ENCODE data around the gene C19orf33.
"Not testable (repeated sequence)": the region's sequence is repeated elsewhere in the genome, so short reads cannot be mapped to it uniquely, and the experiment has no call there.

The C19orf33 gene

DNA sequence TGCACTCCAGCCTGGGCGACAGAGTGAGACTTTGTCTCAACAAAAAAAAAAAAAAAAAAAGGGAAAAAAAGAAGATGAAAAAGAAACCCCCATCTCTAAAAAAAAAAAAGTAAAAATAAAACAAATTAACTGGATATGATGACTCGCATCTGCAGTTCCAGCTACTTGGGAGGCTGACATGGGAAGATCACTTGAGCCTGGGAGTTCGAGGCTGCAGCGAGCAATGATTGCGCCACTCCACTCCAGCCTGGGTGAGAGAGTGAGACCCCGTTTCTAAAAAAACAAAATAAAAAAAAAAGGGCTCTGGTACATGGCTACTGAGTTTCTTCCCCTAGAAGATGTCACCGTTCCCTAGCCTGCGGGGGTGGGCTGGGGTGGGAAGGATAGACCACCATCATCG, 29.2 kb downstream of the C19orf33 start:
- H3K27ac ChIP-seq (replicated peaks): no peak overlapping the region
- no peak for TF ChIP-seq POLR2AphosphoS5 (IDR thresholded peaks at IDR 0.05; ENCODE audit: low read depth)
- no peak for TF ChIP-seq GABPA (IDR thresholded peaks at IDR 0.05; ENCODE audit: low read depth)
- no peak for TF ChIP-seq REST (IDR thresholded peaks at IDR 0.05; ENCODE audit: insufficient replicate concordance, low read depth)
- TF ChIP-seq SPI1 (IDR thresholded peaks at IDR 0.05; ENCODE audit: borderline replicate concordance, low read depth): no peak
- TF ChIP-seq, protein P1, sequence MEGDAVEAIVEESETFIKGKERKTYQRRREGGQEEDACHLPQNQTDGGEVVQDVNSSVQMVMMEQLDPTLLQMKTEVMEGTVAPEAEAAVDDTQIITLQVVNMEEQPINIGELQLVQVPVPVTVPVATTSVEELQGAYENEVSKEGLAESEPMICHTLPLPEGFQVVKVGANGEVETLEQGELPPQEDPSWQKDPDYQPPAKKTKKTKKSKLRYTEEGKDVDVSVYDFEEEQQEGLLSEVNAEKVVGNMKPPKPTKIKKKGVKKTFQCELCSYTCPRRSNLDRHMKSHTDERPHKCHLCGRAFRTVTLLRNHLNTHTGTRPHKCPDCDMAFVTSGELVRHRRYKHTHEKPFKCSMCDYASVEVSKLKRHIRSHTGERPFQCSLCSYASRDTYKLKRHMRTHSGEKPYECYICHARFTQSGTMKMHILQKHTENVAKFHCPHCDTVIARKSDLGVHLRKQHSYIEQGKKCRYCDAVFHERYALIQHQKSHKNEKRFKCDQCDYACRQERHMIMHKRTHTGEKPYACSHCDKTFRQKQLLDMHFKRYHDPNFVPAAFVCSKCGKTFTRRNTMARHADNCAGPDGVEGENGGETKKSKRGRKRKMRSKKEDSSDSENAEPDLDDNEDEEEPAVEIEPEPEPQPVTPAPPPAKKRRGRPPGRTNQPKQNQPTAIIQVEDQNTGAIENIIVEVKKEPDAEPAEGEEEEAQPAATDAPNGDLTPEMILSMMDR (IDR thresholded peaks at IDR 0.05; ENCODE audit: insufficient read depth, low read length): no peak
- H3K27me3 ChIP-seq (ENCODE audit: insufficient read depth, poor library complexity, severe bottlenecking): no peaks in the 10 kb centered on the region
- no peak overlapping the region for H3K4me3 ChIP-seq (replicated peaks; ENCODE audit: insufficient read depth, low read length)
- no peak for DNase-seq (ENCODE audit: low read depth in 1 of 2, low spot score in 1 of 2)

DNA sequence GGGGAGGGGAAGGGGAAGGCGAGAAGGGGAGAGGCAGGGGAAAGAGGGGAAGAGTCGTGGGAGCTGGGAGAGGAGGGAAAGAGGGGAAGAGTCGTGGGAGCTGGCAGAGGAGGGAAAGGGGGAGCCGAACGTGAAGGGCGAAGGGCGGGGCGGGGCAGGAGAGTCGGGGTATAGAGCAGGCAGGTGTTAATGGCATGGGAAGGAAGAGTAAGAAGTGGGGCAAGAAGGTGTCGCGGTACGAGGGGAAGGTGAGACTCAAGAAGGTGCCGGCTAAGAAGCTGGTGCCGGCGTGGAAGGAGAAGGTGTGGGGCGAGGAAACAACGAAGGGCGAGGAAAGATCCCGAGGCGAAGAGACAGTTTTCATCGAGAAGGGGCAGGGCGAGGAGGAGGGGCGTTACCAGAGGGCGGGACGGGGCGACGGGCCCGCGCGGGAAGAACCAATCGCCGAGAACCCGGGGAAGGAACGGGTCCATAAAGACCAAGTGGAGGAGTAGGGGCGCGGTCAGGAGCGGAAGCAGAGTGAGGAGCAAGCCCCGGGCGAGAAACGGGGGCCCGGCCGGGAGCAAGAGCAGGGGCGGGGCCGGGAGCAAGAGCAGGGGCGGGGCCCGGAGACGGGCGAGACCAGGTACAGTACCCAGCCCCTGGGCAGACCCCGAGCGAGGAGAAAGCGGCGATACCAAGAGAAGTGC, 32.0 kb downstream of the C19orf33 start:
- peak; percentile 90 to 98 for DNase-seq (ENCODE audit: low read depth in 1 of 2, low spot score in 1 of 2)
- Histone ChIP-seq H3K4me3 (replicated peaks; ENCODE audit: insufficient read depth, low read length) (peak overlapping the region; percentile 87), H3K27ac (replicated peaks) (peak overlapping the region; percentile 84), H3K27me3 (ENCODE audit: insufficient read depth, poor library complexity, severe bottlenecking) (no peaks in the 10 kb centered on the region)
- TF ChIP-seq POLR2AphosphoS5 (IDR thresholded peaks at IDR 0.05; ENCODE audit: low read depth) (no peak), SPI1 (IDR thresholded peaks at IDR 0.05; ENCODE audit: borderline replicate concordance, low read depth) (peak; percentile 40; the same call in 1 of the 2 replicates)

DNA sequence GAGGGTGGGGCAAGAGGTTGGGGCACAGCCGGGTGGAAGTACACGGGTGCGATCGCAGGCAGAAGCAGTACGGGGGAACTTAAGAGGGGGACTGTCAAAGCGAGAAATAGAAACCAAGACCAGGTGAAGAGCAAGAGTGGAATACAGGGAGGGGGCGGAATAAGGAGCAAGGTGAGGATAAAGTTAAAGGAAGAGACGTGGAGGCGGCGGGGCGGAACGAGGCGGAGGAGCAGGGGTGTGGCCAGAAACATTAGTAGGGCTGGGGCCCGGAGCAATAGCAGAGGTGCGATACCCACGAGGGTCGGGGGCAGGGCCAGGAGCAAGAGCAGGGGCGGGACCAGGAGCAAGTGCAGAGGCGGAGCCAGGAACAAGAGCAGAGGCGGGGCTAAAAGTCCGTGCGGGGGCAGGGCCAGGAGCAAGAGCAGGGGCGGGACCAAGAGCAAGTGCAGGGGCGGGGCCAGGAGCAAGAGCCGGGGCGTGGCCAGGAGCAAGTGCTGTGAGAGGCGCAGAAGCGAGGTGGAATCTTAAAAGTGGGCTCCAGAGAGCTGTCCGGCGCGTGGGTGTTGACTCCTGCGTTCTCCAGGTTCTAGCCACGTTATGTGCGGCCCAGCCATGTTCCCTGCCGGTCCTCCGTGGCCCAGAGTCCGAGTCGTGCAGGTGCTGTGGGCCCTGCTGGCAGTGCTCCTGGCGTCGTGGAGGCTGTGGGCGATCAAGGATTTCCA, 32.7 kb downstream of the C19orf33 start:
- peak; percentile 95 to 97 for DNase-seq (ENCODE audit: low read depth in 1 of 2, low spot score in 1 of 2)
- TF ChIP-seq REST (IDR thresholded peaks at IDR 0.05; ENCODE audit: insufficient replicate concordance, low read depth) (no peak), POLR2AphosphoS5 (IDR thresholded peaks at IDR 0.05; ENCODE audit: low read depth) (no peak), SPI1 (IDR thresholded peaks at IDR 0.05; ENCODE audit: borderline replicate concordance, low read depth) (no peak), GABPA (IDR thresholded peaks at IDR 0.05; ENCODE audit: low read depth) (no peak)
- TF ChIP-seq, protein P1 (IDR thresholded peaks at IDR 0.05; ENCODE audit: insufficient read depth, low read length): no peak
- no peaks in the 10 kb centered on the region for H3K27me3 ChIP-seq (ENCODE audit: insufficient read depth, poor library complexity, severe bottlenecking)
- H3K4me3 ChIP-seq (replicated peaks; ENCODE audit: insufficient read depth, low read length): peak overlapping the region; percentile 87
- peak overlapping the region; percentile 84 for H3K27ac ChIP-seq (replicated peaks)

GRCh38 chr19:38337360-38337653, 33.3 kb downstream of the C19orf33 start:
- Histone ChIP-seq H3K27me3 (ENCODE audit: insufficient read depth, poor library complexity, severe bottlenecking) (no peaks in the 10 kb centered on the region), H3K4me3 (replicated peaks; ENCODE audit: insufficient read depth, low read length) (peak overlapping the region; percentile 87), H3K27ac (replicated peaks) (no peak overlapping the region)
- no peak for DNase-seq (ENCODE audit: low read depth in 1 of 2, low spot score in 1 of 2)
- no peak for TF ChIP-seq REST (IDR thresholded peaks at IDR 0.05; ENCODE audit: insufficient replicate concordance, low read depth)

DNA sequence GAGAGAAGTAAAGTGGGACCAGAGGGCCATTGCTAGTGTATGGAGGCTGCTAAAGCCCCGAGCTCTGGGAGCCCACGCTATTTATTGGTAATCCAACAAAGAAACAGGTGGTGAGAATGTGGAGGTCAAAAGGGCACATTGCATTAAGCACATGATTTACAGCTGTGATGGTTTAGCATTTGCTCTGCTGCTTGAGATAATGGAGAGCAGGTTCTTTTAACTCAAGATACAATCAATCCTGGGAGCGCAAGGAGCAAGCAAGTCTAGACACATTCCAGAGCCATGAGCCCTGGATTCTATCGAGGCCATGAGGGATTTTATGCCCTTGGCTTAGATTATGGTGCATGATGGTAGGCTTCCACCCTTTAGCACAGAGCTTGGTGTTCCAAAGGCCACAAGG, 35.0 kb downstream of the C19orf33 start:
- DNase-seq (ENCODE audit: low read depth in 1 of 2, low spot score in 1 of 2); H3K4me3 ChIP-seq (replicated peaks; ENCODE audit: insufficient read depth, low read length); H3K27me3 ChIP-seq (ENCODE audit: insufficient read depth, poor library complexity, severe bottlenecking); H3K27ac ChIP-seq (replicated peaks): not testable (repeated sequence)
